NCI-H1417 (cell line): ENCODE measurements around the gene FGD2.
"Not testable (repeated sequence)": the region's sequence is repeated elsewhere in the genome, so short reads cannot be mapped to it uniquely, and the experiment has no call there.

Experiments used
- DNase-seq, 3 experiments: peaks; one replicate each; lab custom pipeline; 2025; lab: John Stamatoyannopoulos, UW

Gene FGD2

GRCh38 chr6:37039958-37040357 is 34.5 kb downstream of the FGD2 start:
- no peak for DNase-seq

DNA sequence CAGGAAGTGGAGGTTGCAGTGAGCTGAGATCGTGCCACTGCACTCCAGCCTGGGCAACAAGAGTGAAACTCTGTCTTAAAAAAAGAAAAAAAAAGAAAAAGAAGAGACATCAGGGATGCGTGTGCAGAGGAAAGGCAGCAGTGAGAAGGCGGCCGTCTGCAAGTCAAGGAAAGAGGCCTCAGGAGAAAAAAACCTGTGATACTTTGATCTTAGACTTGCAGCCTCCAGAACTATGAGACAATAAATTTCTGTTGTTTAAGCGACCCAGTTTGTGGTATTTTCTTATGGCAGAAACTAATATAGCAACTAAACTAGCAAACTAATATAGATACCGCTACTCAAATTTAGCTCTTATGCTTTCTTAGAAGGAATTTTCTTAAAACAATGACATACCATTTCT is 36.1 kb downstream of the FGD2 start:
- no peak for DNase-seq

- peak in 1 of 3 experiments; percentile 5 for DNase-seq
Measured at GRCh38 chr6:37042150-37042549, 36.7 kb downstream of the FGD2 start.

DNA sequence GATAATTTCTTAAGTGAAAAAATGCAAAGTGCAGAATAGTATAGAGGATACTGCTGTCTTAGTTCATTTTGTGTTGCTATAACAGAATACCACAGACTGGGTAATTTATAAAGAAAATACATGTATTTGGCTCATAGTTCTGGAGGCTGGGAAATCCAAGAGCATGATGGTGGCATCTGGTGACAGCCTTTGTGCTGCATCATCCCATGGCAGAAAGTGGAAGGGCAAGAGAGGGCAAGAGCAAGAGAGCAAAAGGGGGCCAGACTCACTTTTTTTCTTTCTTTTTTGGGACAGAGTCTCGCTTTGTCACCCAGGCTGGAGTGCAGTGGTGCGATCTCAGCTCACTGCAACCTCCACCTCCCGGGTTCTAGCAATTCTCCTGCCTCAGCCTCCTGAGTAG is 37.6 kb downstream of the FGD2 start:
- not testable (repeated sequence) for DNase-seq

DNA sequence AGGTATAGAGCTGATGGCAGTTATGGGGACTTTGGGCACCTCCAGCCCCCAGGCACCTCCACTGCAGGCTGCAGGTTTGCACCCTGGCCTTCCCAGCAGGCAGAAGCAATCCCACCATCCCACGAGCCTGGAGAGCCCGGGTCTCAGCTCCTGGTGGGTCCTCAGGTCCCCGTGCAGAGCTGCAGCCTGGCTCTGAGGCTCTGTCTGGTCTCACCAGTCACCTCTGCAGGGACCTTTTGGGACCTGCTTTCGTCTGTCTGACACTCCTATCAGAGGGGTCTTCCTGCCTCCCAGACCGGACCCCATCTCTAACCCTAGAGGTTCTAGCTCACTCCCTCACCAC is 41.9 kb downstream of the FGD2 start:
- no peak for DNase-seq

GRCh38 chr6:37047689-37048402 is 42.4 kb downstream of the FGD2 start:
- DNase-seq: no peak

DNA sequence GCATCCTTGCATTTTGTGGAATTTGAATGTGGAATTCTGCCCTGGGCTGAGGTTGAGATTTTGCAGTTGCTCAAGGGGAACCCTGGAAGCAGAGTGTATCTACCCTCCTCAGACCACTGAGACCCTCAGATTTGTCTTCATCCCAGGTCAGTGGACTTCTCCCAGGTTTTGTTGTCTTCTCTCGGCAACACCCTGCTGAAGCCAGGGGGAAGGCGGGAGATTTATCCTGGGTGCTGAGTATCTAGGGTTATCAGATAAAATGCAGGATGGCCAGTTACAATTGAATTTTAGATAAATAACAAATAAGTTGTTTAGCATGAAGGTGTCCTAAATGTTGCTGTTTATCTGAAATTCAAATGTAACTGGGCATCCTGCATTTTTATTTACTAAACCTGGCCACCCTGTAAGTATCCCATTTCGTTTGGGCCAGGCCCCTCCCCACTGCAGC is 43.0 kb downstream of the FGD2 start:
- no peak for DNase-seq

DNA sequence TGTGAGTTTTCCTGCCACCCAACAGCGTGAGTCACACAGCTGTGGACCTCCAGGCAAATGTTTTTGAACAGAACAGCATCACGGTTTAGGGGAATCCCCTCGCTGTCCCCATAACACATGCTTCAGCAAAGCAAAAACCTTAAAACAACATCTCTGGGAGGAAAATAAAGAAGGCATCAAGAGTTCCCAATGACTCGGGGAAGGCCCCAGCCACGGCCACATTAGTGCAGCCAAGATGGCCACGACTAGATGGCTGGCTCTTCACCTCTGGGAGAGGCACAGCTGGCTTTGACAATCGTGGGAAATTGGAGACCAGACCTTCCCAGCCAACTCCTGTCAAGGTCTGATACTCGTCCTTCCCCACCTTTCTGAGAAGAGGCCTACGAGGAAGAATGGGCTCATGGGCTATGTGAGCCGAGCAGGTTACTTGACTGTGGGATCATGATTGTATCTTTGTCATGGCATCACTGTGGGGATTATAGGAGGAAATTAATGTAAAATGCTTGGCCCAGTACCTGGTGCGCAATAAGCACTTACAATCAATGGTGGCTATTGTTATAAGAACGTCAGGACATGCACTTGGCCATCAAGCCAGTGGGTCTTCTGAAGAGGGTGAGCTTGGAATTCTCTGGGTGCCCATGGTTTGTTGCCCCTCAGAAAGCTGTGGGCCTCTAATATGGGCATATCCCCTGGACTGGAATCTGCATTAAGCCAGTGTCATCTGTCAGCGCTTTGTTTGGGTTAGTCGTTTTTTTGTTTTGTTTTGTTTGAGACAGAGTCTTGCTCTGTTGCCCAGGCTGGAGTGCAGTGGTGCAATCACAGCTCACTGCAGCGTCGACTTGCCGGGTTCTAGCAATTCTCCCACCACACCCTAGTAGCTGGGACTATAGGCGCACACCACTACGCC is 43.6 kb downstream of the FGD2 start:
- DNase-seq: no peak

DNA sequence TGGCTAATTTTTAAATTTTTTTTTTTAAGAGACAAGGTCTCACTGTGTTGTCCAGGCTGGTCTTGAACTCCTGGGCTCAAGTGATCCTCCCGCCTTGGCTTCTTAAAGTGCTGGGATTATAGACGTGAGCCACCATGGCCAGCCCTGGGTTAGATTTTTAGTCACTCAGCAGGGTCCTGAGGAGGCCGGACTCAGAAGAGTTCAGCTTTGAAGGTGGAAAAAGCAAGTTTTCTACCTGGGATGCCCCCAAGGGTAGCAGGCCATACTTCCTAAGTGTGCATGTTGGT is 44.2 kb downstream of the FGD2 start:
- DNase-seq: no peak

GRCh38 chr6:37050045-37050853 is 44.8 kb downstream of the FGD2 start:
- DNase-seq: no peak

- no peak for DNase-seq
Measured at GRCh38 chr6:37050854-37051137, 45.3 kb downstream of the FGD2 start.

- peak; percentile 76 to 90 (median 80) for DNase-seq
Measured at GRCh38 chr6:37051138-37052026, 45.9 kb downstream of the FGD2 start.

DNA sequence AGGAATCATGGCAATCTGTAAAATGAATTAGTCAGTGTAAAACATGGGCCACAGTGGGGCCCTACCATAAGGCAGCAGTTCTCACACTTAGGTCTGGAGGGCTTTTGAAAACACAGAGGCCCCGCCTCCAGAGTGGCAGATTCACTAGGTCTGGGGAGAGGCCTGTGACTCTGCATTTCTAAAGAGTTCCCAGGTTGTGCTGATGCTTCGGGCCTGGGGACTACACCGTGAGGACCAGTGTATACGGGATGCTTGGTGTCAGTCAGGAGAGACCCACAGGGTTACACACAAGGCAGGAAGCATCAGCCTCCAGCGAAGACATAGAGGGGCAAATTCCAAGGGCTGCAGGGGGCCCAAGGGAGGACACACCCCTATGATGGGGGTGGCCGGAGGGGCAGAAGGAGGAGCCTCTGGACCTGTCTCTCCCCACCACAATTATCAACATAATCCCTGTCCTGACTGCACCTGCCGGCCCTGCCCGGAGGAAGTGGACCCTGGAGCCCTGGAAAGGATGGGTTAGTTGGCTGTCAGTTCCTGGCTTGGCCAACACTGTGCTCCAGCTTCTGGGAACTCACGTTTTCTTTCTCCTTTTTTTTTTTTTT is 46.7 kb downstream of the FGD2 start:
- DNase-seq: peak in 1 of 3 experiments; percentile 46

DNA sequence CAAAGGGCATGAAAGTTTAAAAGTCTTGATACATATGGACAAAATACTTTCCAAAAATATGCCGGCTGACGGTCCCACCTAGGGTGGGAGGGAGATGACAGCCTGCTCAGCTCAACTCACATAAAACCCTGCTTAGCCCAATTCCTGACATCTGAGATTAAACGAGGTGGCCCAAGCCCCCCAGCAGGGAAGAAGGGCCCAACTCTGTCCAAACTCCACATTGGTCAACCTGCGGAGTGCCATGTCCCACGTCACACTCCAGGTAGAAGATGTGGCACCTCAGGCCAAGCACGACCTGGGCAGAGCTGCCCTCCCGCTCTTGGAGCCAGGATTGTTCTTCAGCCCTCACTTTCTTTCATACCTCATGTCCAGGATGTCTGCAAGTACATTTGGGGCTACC is 48.2 kb downstream of the FGD2 start:
- no peak for DNase-seq

DNA sequence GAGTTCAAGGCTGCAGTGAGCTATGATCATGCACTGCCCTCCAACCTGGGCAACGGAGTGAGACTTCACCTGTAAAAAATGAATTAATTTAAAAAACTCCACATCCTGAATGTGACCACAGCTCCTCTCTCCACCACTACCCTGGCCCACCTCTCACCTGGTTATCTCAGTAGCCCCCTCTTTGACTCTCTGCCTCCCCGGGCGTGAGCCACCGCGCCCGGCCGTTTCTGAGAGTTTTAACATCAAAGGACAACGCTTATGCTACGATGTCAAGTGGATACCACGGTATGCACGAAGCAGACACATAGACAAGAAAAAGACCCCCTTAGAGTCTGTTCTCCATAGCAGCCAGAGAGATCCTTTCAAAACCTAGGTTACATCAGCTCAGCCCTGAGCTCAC is 48.7 kb downstream of the FGD2 start:
- no peak for DNase-seq

DNA sequence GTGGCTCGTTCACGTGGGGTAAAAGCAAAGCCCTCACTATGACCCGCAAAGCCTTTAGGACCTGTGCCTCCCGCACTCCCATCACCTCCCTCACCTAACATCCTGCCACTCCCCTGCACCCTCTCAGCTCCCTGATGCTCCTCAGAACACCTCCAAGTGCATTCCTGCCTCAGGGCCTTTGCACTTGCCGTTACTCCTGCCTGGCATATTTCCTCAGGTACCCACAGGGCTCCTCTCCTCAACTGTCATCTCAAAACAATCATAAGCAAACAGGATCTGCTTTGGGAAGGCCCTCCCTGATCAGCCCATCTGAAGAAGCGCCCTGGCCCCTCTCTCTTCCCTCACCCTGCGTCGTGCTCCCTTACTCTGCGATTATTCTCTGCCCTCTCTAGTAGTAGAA is 49.1 kb downstream of the FGD2 start:
- no peak for DNase-seq

DNA sequence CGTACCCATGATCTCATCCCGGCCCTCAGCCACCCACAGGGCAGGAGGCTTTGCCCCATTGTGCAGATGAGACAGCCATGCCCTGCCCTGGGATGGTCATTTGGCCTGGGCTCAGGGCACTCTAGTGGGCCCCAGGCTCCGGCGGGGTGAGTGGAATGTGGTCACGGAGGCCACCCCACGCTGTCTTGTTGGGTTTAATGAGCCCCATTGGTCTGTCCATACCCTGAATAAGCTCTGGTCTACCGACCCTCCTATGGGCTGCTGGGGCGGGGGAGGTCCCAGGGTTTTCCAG is 50.6 kb downstream of the FGD2 start:
- no peak for DNase-seq

GRCh38 chr6:37056439-37057127 is 51.1 kb downstream of the FGD2 start:
- no peak for DNase-seq

DNA sequence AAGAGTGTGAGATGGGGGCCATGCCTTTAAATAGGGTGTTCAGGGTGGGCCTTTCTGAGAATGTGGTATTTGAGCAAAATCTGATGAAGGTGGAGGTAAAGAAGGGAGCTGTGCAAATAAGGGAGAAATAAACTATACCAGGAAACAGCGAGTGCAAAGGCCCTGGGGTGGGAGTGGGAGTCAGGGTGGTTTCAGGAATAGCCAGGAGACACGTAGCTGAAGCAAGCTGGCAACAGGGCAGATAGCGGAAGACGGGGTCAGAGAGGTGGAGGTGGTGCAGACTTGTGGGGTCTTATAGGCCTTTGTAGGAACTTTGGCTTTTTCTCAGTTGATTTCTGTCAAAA is 51.6 kb downstream of the FGD2 start:
- no peak for DNase-seq

- DNase-seq: no peak
Measured at GRCh38 chr6:37057678-37058077, 52.2 kb downstream of the FGD2 start.

DNA sequence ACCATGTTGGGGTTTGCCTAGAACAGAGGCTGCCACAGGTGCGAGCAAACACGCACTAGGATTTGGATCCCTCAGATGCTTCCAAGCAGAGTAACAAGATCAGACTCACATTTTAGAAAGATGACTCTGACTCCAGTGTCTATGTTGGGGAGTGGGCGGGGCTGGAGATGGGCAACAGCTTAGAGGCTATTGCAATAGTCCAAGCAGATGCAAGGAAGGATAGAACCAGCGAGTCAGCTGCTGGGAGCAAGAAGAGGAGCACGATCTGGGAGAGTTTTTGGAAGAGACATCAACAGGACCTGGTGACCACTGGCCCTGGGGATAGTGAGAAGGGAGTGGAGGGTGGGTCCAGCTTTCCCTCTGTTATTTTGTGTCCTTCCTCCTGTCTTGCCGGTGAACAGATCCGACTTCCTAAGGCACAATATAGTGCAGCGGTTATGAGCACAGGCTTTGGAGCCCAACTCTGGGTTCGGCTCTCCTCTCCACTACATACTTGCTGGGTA is 52.7 kb downstream of the FGD2 start:
- no peak for DNase-seq
